Suprapubic skin (tissue), 4 donors: ENCODE measurements around the gene TIMM50. TPM values are rescaled to one million over a fixed set of nuclear protein-coding genes. Genes with fewer than 3 reads are reported as not detected.

ENCODE experiments used
- DNase-seq, 2 donors: peaks; one replicate each; pipeline ENCODE4 v3.0.0-alpha.2; 2019; ENCODE audit warnings: low spot score in 2 of 2
- H3K27ac ChIP-seq: fragments of 200-600 bp; sonication (generic); one replicate; pipeline ENCODE4 v1.5.1; 2019
- H3K27me3 ChIP-seq: fragments of 200-600 bp; sonication (generic); one replicate; pipeline ENCODE4 v1.5.1; 2019
- H3K36me3 ChIP-seq: fragments of 200-600 bp; sonication (generic); one replicate; pipeline ENCODE4 v1.5.1; 2019
- H3K4me1 ChIP-seq: fragments of 200-600 bp; sonication (generic); one replicate; pipeline ENCODE4 v1.5.1; 2019
- H3K4me3 ChIP-seq: fragments of 200-600 bp; sonication (generic); one replicate; pipeline ENCODE4 v1.5.1; 2019; ENCODE audit warnings: mild to moderate bottlenecking
- H3K9me3 ChIP-seq: fragments of 200-600 bp; sonication (generic); one replicate; pipeline ENCODE4 v1.5.1; 2019
- EP300 ChIP-seq: sonication (generic); formaldehyde crosslinking; IDR thresholded peaks from one replicate; pipeline ENCODE4 v1.6.1; 2017; ENCODE audit warnings: antibody characterized with exemption
- POLR2A ChIP-seq, 2 donors: fragments of 450-650 bp; IDR thresholded peaks; one replicate each; pipeline ENCODE4 v1.6.1; 2017; ENCODE audit warnings: antibody characterized with exemption in 2 of 2, mild to moderate bottlenecking in 2 of 2, moderate library complexity in 2 of 2
- POLR2AphosphoS5 ChIP-seq, 3 donors: sonication (generic); formaldehyde crosslinking; IDR thresholded peaks; one replicate each; pipeline ENCODE4 v1.6.1; 2017; ENCODE audit warnings: antibody characterized with exemption in 3 of 3
- WGBS: methylation state at CpG from one replicate; pipeline ENCODE4 v1.1.5; 2018; 5-methylcytosine and 5-hydroxymethylcytosine counted together
- total RNA-seq, 4 donors: library from RNA; depleted of rRNA; stranded (reverse); fragments of >200 nt; gene quantifications; one replicate each; pipeline ENCODE4 v1.1.0, GENCODE V29; 2016
- TF ChIP-seq, protein P1 (sequence below), 2 donors: fragments of 200-600 bp in 1 of 2; fragments of 450-650 bp in 1 of 2; sonication (generic) in 1 of 2; IDR thresholded peaks; one replicate each; pipeline ENCODE4 v1.5.1; 2016 to 2019; ENCODE audit warnings: antibody characterized with exemption in 2 of 2, mild to moderate bottlenecking in 1 of 2, moderate library complexity in 1 of 2

TIMM50 gene
- total RNA-seq, 4 donors from 2014 or later: 44.9 to 57.9 (median 50.6) TPM

GRCh38 chr19:39435499-39436349, 44.9 kb upstream of the TIMM50 start, which contains the start of gene RPS16:
TSS of gene RPS16 (minus strand) at chr19:39435949. CDS start at chr19:39435895, 54 bp downstream.
- 0% methylated on average over 31 of the region's 61 CpGs for WGBS
- peaks cover 39% of the 10 kb centered on the region for H3K4me1 ChIP-seq

GRCh38 chr19:39436350-39436716, 44.3 kb upstream of the TIMM50 start:
- peak overlapping the region; percentile 89 for H3K4me3 ChIP-seq
- WGBS: 13% methylated on average over 2 of the region's 2 CpGs
- H3K4me1 ChIP-seq: peaks cover 37% of the 10 kb centered on the region
- peaks cover 32% of the 10 kb centered on the region for H3K36me3 ChIP-seq
- H3K9me3 ChIP-seq: no peaks in the 10 kb centered on the region
- H3K27ac ChIP-seq: peak overlapping the region; percentile 82
- TF ChIP-seq EP300 (no peak), POLR2AphosphoS5 (IDR thresholded peaks at IDR 0.05) (no peak), POLR2A (IDR thresholded peaks at IDR 0.05) (no peak)
- TF ChIP-seq, protein P1, sequence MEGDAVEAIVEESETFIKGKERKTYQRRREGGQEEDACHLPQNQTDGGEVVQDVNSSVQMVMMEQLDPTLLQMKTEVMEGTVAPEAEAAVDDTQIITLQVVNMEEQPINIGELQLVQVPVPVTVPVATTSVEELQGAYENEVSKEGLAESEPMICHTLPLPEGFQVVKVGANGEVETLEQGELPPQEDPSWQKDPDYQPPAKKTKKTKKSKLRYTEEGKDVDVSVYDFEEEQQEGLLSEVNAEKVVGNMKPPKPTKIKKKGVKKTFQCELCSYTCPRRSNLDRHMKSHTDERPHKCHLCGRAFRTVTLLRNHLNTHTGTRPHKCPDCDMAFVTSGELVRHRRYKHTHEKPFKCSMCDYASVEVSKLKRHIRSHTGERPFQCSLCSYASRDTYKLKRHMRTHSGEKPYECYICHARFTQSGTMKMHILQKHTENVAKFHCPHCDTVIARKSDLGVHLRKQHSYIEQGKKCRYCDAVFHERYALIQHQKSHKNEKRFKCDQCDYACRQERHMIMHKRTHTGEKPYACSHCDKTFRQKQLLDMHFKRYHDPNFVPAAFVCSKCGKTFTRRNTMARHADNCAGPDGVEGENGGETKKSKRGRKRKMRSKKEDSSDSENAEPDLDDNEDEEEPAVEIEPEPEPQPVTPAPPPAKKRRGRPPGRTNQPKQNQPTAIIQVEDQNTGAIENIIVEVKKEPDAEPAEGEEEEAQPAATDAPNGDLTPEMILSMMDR (IDR thresholded peaks at IDR 0.05): no peak
- no peak for DNase-seq
- no peaks in the 10 kb centered on the region for H3K27me3 ChIP-seq

More at GRCh38 chr19:39435499-39436349, 44.9 kb upstream of the TIMM50 start, which contains the start of gene RPS16:
- Histone ChIP-seq H3K27ac (peak within 1 kb of the TSS; percentile 89), H3K36me3 (peaks cover 32% of the 10 kb centered on the region), H3K9me3 (no peaks in the 10 kb centered on the region), H3K27me3 (no peaks in the 10 kb centered on the region), H3K4me3 (peak within 1 kb of the TSS; percentile 89)
- DNase-seq: peak; percentile 99
- TF ChIP-seq POLR2A (IDR thresholded peaks at IDR 0.05) (peak; percentile 84 to 93), EP300 (no peak), POLR2AphosphoS5 (IDR thresholded peaks at IDR 0.05) (peak; percentile 95 to 97 (median 97))
- TF ChIP-seq, protein P1 (IDR thresholded peaks at IDR 0.05): no peak

GRCh38 chr19:39438270-39438934, 42.2 kb upstream of the TIMM50 start:
- WGBS: 84% methylated on average over 9 of the region's 9 CpGs
- H3K27ac ChIP-seq: no peak overlapping the region
- no peak for DNase-seq

DNA sequence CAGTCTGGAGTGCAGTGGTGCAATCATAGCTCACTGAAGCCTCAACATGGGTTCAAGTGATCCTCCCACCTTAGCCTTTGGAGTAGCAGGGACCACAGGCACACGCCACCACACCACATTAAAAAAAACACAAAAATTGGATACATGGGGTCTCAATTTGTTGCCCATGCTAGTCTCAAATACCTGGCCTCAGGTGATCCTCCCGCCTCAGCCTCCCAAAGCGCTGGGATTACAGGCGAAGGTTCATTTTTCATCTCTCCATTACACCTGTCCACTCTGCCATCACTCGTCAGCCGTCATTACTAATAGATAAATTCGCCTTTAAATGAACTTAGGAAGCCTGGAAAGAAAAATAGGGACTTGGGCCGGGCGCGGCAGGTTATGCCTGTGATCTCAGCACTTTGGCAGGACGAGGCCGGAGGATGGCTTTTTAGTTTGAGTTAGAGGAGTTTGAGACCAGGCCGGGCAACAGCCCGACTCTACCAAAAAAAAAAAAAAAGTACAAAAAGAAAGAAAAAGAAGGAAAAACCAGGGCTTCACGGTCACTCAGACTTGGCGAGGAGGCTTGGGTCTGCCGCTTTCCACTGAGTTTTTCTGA, 35.9 kb upstream of the TIMM50 start:
- no peaks in the 10 kb centered on the region for H3K9me3 ChIP-seq
- peaks cover 4% of the 10 kb centered on the region for H3K36me3 ChIP-seq
- WGBS: 5% methylated on average over 17 of the region's 17 CpGs
- H3K27me3 ChIP-seq: no peaks in the 10 kb centered on the region
- H3K27ac ChIP-seq: peak overlapping the region; percentile 95
- no peak for TF ChIP-seq POLR2AphosphoS5 (IDR thresholded peaks at IDR 0.05)
- TF ChIP-seq, protein P1 (IDR thresholded peaks at IDR 0.05): no peak
- TF ChIP-seq POLR2A (IDR thresholded peaks at IDR 0.05): no peak
- no peak for TF ChIP-seq EP300
- H3K4me3 ChIP-seq: peak overlapping the region; percentile 86
- H3K4me1 ChIP-seq: peaks cover 43% of the 10 kb centered on the region
- no peak for DNase-seq

More at GRCh38 chr19:39438270-39438934, 42.2 kb upstream of the TIMM50 start:
- TF ChIP-seq, protein P1 (IDR thresholded peaks at IDR 0.05): no peak
- Histone ChIP-seq H3K27me3 (no peaks in the 10 kb centered on the region), H3K36me3 (peaks cover 14% of the 10 kb centered on the region), H3K4me3 (no peak overlapping the region), H3K9me3 (no peaks in the 10 kb centered on the region), H3K4me1 (peaks cover 36% of the 10 kb centered on the region)
